RWPE2 (cell line): ENCODE results near the gene DOCK3.

ENCODE experiments used
- ATAC-seq: fragments of 200-7000 bp; cut with Tn5 transposase; 3 replicates; pipeline ENCODE4 v1.9.1; 2021; ENCODE audit warnings: low read depth
- DNase-seq: peaks from one replicate; pipeline ENCODE4 v3.0.0-alpha.2; 2020; ENCODE audit warnings: low spot score
- H3K27ac ChIP-seq: fragments of 450-650 bp; 2 replicates; pipeline ENCODE4 v1.5.1; 2017; ENCODE audit warnings: mild to moderate bottlenecking; ENCODE audit not compliant: poor library complexity, severe bottlenecking
- H3K27me3 ChIP-seq: fragments of 250-450 bp; sonication (Bioruptor Pico); 2 replicates; pipeline ENCODE4 v1.5.1; 2021; ENCODE audit warnings: mild to moderate bottlenecking, moderate library complexity; ENCODE audit not compliant: insufficient read depth, poor library complexity, severe bottlenecking
- H3K36me3 ChIP-seq: fragments of 250-450 bp; sonication (Bioruptor Pico); 2 replicates; pipeline ENCODE4 v1.5.1; 2020; ENCODE audit warnings: low read depth, mild to moderate bottlenecking, moderate library complexity
- H3K4me1 ChIP-seq: fragments of 250-450 bp; sonication (Bioruptor Pico); 2 replicates; pipeline ENCODE4 v1.5.1; 2021; ENCODE audit warnings: mild to moderate bottlenecking, moderate library complexity; ENCODE audit not compliant: insufficient read depth, poor library complexity, severe bottlenecking
- H3K4me3 ChIP-seq: fragments of 250-450 bp; sonication (Bioruptor Pico); 2 replicates; pipeline ENCODE4 v1.5.1; 2021; ENCODE audit warnings: mild to moderate bottlenecking, moderate library complexity; ENCODE audit not compliant: severe bottlenecking
- H3K9me3 ChIP-seq: fragments of 250-450 bp; sonication (Bioruptor Pico); 2 replicates; pipeline ENCODE4 v1.5.1; 2021; ENCODE audit warnings: mild to moderate bottlenecking, moderate library complexity; ENCODE audit not compliant: severe bottlenecking
- TF ChIP-seq, protein P1 (sequence below): fragments of 450-650 bp; IDR thresholded peaks from one replicate; pipeline ENCODE4 v1.5.1; 2017; ENCODE audit warnings: mild to moderate bottlenecking, moderate library complexity; ENCODE audit not compliant: poor library complexity, severe bottlenecking

DOCK3 gene

GRCh38 chr3:50649451-50649931 lies 25.2 kb upstream of the DOCK3 start:
- no peak overlapping the region for H3K4me3 ChIP-seq
- H3K27ac ChIP-seq, result no peak overlapping the region
- ATAC-seq, result no peak
- peaks cover 12% of the 10 kb centered on the region for H3K36me3 ChIP-seq
- TF ChIP-seq, protein P1, sequence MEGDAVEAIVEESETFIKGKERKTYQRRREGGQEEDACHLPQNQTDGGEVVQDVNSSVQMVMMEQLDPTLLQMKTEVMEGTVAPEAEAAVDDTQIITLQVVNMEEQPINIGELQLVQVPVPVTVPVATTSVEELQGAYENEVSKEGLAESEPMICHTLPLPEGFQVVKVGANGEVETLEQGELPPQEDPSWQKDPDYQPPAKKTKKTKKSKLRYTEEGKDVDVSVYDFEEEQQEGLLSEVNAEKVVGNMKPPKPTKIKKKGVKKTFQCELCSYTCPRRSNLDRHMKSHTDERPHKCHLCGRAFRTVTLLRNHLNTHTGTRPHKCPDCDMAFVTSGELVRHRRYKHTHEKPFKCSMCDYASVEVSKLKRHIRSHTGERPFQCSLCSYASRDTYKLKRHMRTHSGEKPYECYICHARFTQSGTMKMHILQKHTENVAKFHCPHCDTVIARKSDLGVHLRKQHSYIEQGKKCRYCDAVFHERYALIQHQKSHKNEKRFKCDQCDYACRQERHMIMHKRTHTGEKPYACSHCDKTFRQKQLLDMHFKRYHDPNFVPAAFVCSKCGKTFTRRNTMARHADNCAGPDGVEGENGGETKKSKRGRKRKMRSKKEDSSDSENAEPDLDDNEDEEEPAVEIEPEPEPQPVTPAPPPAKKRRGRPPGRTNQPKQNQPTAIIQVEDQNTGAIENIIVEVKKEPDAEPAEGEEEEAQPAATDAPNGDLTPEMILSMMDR, result no peak
- no peaks in the 10 kb centered on the region for H3K4me1 ChIP-seq
- no peaks in the 10 kb centered on the region for H3K9me3 ChIP-seq
- no peak for DNase-seq
- no peaks in the 10 kb centered on the region for H3K27me3 ChIP-seq

GRCh38 chr3:50650018-50650417 lies 24.7 kb upstream of the DOCK3 start:
- TF ChIP-seq, protein P1, result no peak
- Histone ChIP-seq H3K27ac (no peak overlapping the region), H3K4me3 (no peak overlapping the region), H3K27me3 (no peaks in the 10 kb centered on the region), H3K4me1 (no peaks in the 10 kb centered on the region), H3K9me3 (no peaks in the 10 kb centered on the region), H3K36me3 (peaks cover 9% of the 10 kb centered on the region)
- DNase-seq (no peak), ATAC-seq (no peak)

DNA sequence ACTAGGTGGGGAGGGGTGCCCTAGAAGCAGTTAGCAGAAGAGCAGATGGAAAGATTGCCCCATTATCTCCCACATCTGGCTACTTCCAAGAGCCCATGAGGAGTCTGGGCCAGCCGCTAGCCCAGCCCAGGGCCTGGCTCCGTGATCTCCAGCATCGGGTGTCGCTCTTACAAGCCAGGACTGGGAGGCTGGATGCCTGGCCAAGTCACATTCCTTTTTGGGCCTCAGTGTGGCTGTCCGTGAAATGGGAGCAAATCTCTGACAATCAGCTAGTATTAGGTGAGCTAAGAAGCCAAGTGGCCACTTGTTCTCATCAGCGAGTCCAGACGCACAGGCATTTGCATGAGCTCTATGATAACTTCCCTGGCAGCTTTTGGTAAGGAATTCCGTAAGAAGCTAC lies 23.3 kb upstream of the DOCK3 start:
- TF ChIP-seq, protein P1, result no peak
- H3K9me3 ChIP-seq, result no peaks in the 10 kb centered on the region
- H3K36me3 ChIP-seq, result no peaks in the 10 kb centered on the region; the same call in 1 of the 2 replicates
- DNase-seq (no peak), ATAC-seq (no peak)
- no peak overlapping the region for H3K4me3 ChIP-seq
- H3K27ac ChIP-seq, result no peak overlapping the region
- H3K4me1 ChIP-seq, result no peaks in the 10 kb centered on the region
- no peaks in the 10 kb centered on the region for H3K27me3 ChIP-seq

GRCh38 chr3:50651920-50652529 lies 22.7 kb upstream of the DOCK3 start:
- H3K4me1 ChIP-seq, result no peaks in the 10 kb centered on the region
- TF ChIP-seq, protein P1, result no peak
- H3K9me3 ChIP-seq, result no peaks in the 10 kb centered on the region
- DNase-seq (no peak), ATAC-seq (no peak)
- no peaks in the 10 kb centered on the region for H3K36me3 ChIP-seq
- no peak overlapping the region for H3K27ac ChIP-seq
- no peaks in the 10 kb centered on the region for H3K27me3 ChIP-seq
- H3K4me3 ChIP-seq, result no peak overlapping the region

DNA sequence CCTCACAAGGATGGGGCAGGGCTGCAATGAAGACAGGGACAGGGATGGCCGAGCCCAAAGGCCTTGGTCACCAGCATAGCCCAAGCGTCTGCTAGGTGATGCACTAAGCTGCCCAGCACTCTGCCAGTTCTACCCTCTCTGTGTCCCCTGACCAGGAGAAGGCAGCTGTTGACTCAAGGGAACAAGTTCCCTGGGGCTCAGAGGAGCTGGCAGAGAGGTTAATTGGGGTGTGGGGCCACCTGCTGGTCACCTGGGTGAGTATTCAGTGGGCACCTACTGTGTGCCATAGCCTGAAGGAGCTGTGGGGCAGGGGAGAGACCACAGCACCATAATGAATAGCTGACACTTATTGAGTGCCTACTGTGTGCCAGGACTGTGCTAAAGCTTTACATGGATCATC lies 22.0 kb upstream of the DOCK3 start:
- DNase-seq, result no peak
- H3K36me3 ChIP-seq, result no peaks in the 10 kb centered on the region
- no peaks in the 10 kb centered on the region for H3K27me3 ChIP-seq
- H3K4me1 ChIP-seq, result no peaks in the 10 kb centered on the region
- TF ChIP-seq, protein P1, result peak; percentile 64
- H3K4me3 ChIP-seq, result no peak overlapping the region
- peak; percentile 64 for ATAC-seq
- H3K27ac ChIP-seq, result no peak overlapping the region
- no peaks in the 10 kb centered on the region for H3K9me3 ChIP-seq
